ENCODE results near the gene GMDS.

Gene GMDS

GRCh38 chr6:2173203-2173961 lies 72.0 kb downstream of the GMDS start:
- no peak for DNase-seq

DNA sequence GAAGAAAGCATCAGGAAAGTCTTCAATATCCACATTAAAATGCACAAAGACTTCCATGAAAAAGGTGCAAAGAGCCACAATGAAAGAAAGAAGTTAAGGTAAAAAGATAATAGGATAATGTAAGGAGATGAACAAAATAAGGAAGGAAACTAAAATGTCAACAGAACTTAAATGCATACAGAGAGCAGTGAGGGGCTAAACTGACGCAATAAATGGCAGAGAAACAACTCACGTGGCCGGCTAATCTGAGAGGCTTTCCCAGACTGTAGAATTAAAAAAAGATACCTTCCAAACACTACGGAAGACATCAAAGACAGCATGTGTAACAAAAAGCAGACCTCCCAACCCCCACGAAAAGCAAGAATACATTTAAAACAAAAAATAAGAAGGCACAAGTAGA lies 73.7 kb downstream of the GMDS start:
- DNase-seq = no peak

- no peak for DNase-seq
Observed at GRCh38 chr6:2168480-2168879, 76.9 kb downstream of the GMDS start.

- DNase-seq = no peak
Observed at GRCh38 chr6:2166717-2167116, 78.7 kb downstream of the GMDS start.

GRCh38 chr6:2165286-2165685 lies 80.1 kb downstream of the GMDS start:
- no peak for DNase-seq

DNA sequence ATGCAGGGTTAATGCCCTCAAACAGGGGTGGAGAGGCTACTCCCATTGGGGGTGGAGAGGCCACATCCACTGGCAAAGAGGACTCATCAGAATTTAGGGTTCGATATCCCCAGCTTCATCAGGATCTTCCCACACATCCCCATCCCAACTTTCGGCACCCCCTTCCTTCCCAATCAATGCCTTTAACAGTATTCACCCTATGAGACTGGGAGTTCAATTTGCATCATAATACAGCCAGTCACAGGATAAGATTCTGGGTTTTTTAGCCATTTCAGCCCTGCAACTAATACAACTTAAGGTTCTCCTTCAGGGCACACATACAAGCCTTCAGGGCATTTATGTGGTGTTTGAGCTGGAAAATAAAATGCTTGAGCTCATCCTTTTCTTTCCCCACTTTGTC lies 80.9 kb downstream of the GMDS start:
- DNase-seq = no peak

GRCh38 chr6:2162079-2162445 lies 83.3 kb downstream of the GMDS start:
- DNase-seq = no peak

DNA sequence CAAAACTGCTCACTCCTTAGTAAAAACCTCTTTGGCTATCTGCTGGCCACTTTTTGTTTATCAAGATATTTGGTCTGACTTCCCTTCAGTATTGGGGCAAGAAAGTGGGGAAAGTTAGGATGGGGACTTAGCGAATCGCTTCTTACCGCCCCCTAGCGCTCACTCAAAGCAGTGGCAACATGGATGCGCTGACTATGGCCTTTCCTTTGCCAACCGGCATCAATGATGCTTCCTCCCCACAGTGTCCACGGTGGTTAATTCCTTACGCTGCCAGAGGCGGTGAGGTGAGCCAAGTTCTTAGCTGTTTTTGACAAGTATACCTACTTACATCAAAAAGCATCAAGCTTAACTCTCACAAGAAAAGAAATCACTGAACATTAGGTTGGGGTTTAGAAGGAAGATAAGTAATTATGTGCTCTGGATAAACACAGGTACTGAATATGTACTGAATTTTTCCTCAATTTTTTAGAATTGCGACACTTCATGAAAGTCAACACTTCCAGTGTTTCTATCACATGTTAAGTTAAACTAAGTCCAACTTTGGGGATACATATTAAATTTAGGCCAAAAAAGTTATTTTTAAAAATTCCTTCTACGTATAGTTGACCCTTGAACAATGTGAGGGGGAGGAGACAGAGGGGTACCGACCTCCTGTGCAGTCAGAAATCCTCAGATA lies 86.7 kb downstream of the GMDS start:
- DNase-seq = no peak

- no peak for DNase-seq
Observed at GRCh38 chr6:2157441-2158127, 87.8 kb downstream of the GMDS start.

DNA sequence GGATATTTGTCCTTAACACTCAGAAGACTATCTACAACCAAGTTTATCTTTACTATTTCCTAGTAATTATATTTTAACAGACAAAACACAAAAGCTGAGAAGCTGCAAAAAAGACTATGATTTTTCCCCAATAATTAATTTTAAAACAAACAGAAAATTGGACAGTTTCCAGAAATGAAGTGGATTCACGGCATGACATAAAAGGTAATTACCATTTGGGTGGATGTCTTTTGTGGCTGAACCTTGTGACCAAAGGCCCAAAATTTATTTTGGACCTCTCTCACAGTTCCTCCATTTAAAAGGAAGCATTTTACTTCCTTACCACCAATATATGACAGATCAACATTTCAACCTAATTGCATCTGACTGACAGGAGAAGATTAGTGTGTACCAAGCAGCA lies 90.2 kb downstream of the GMDS start:
- no peak for DNase-seq

DNA sequence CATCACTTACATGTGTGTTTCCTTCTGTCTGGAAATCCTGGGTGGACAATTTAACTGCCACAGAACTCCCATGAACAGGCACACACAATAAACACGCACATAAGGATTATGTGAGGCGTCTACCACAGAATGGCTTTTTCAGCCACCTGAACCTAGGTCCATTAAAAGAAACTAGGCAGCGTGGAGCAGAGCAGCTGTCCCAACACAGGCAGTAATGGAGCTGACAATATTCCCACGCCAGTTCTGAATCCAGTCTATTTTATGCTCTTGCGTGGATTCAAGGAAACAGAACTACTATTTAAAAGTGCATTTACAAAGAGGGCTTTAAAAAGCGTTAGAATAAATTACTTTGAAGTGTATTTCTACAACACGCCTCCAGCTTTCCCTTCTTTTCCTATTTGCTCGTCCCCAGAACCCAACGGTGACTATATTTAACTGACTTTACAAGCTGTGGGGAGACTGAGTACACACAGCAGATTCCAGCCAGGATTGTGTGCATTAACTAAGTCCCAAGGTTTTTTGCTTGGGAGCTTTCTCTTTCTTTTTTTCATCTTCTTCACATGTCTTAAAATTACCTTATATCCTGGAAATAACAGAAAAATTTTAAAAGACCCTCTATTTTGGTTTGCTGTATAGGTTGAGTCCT lies 95.9 kb downstream of the GMDS start:
- DNase-seq = no peak

- no peak for DNase-seq
Observed at GRCh38 chr6:2148748-2149147, 96.7 kb downstream of the GMDS start.

GRCh38 chr6:2147766-2148448 lies 97.5 kb downstream of the GMDS start:
- no peak for DNase-seq

DNA sequence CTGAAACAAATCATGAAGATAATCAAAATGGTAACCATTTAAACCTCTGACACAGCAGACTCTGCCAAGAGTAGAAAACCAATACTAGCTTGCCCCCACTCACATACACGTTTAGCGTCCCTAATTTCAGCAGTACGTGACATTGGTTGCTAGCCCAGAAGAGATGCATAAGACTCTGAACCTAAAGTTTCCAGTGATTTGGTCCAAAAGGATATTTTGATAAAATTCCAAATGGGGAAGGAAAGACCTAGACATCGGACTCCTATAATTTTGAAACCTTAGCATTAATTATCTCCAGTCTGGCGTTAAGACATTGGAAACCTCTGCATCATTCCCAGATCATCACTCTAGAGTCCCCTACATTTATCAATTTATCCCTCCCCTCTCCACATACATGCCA lies 98.1 kb downstream of the GMDS start:
- DNase-seq = no peak

DNA sequence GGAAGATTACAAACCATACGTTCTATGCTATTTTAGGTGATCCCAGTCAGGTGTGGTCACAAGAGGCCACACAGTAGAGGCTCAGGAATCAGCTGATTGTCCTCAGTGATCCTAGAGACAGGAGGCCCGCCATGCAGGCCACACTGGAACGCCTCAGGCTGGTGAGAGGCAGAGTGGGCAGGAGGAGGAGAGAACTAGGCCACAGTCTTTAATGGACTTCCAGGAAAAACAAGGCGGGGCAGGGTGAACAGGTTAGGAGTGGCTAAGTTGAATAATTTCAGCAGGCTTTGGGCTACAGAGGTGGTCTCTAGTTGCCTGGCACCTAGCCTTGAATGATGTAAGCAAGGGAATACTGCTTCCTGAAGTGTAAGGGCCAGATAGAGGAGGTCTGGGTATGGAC lies 101.2 kb downstream of the GMDS start:
- DNase-seq = no peak

DNA sequence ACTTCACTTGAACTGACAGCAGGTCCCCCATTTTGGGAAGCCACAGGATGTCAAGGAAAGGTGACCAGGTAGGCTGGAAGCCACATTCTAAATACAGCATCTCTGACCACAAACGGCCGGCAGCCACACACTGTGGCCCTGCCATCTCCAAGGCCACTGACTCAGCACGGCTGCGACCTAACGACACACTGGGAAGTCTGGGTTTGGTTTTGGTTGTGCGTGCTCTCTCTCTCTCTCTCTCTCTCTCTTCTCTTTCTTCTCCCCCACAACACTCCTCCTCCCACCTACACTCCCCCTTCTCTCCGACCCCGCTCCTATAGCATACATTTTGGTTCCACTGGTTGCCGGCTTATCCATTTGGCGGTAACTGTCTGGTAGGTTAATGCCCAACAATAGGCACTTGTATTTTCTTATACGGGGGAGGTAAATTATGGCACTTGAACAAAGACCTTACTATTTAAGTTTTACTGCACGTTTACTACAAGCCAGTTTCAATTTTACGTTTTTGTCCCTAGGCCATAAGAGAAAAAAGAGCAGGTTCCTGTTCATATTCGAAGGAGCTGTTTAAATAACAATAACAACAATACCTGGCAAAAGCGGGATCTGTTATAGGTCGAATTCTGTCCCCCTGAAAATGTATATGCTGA lies 103.6 kb downstream of the GMDS start:
- no peak for DNase-seq

GRCh38 chr6:2140438-2141128 lies 104.8 kb downstream of the GMDS start:
- no peak for DNase-seq

DNA sequence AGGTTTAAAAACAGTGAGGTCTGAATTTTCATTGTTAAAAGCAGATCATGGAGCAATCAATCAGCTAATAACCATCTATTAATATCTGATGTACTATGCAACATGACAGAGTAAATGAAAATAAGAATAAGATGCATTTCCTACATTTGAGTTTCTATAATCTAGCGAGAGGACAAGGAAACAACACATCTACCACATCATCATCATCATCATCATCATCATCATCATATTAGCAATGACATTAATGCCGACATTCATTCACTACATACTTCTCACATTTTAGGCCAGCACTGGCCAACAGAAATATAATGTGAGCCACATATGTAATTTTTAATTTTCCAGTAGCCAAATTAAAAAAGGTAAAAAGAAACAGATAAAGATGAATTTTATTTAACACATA lies 110.0 kb downstream of the GMDS start:
- no peak for DNase-seq

DNA sequence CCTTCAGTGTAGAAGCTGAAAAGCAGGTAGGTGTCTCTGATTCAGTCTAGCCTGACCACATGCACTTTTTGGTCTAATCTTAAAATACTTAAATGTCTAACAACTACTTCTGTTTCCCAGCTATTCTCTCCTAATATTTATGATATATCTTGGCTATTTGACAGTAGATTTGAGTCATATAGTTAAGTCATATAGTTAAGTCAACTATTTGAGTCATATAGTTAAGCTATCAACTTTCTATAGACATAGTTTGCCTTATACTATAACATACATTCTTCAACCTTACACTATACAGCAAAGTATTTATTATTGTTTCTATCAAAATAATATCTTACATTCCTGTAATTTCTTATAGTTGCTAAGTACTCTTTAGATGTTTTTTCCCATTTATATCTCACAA lies 110.9 kb downstream of the GMDS start:
- no peak for DNase-seq

- DNase-seq = no peak
Observed at GRCh38 chr6:2133716-2134310, 111.6 kb downstream of the GMDS start.

DNA sequence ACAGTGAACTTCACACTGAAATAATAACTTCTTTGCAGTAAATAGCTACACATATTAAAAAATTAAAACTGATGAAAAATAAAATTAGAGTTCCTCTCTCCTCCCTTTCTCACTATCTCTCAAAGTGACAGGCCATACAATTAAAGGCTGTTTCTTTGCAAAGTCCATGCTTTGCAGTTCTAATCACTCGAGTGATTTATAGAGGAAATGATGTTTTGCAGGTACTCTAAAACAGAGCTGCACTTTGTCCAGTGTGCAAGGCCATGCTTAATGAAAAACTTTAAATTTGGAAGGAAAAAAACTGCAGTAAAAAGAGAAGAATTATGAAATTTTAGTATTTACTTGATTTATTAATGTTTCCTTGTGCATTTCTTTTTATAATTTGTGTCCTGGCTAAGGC lies 112.5 kb downstream of the GMDS start:
- DNase-seq = no peak

GRCh38 chr6:2132416-2132815 lies 113.0 kb downstream of the GMDS start:
- DNase-seq = no peak
